Uterus (tissue), 4 donors: ENCODE results near the gene PLA2G4E. TPM values are rescaled to one million over a fixed set of nuclear protein-coding genes. Genes with fewer than 3 reads are reported as not detected.

Experiments
- DNase-seq, 2 donors: peaks; one replicate each; pipeline ENCODE4 v3.0.0-alpha.2; 2019 to 2020
- H3K27ac ChIP-seq, 2 donors: fragments of 200-600 bp; sonication (generic); 1 replicate in 1 of 2; 2 replicates in 1 of 2; pipeline ENCODE4 v1.5.1; 2016 to 2018
- H3K27me3 ChIP-seq, 2 donors: fragments of 200-600 bp; sonication (generic); one replicate each; pipeline ENCODE4 v1.5.1; 2018 to 2019; ENCODE audit warnings: control low read depth in 1 of 2
- H3K36me3 ChIP-seq, 2 donors: fragments of 200-600 bp; sonication (generic); one replicate each; pipeline ENCODE4 v1.5.1; 2019; ENCODE audit warnings: control low read depth in 1 of 2
- H3K4me1 ChIP-seq, 2 donors: fragments of 200-600 bp; sonication (generic); one replicate each; pipeline ENCODE4 v1.5.1; 2018 to 2019; ENCODE audit warnings: control low read depth in 1 of 2
- H3K4me3 ChIP-seq, 2 donors: fragments of 200-600 bp; sonication (generic); 1 replicate in 1 of 2; 2 replicates in 1 of 2; pipeline ENCODE4 v1.5.1; 2018 to 2019; ENCODE audit warnings: mild to moderate bottlenecking in 1 of 2
- H3K9me3 ChIP-seq, 2 donors: fragments of 200-600 bp; sonication (generic); one replicate each; pipeline ENCODE4 v1.5.1; 2019; ENCODE audit warnings: control low read depth in 1 of 2
- POLR2A ChIP-seq, 2 donors: fragments of 450-650 bp; IDR thresholded peaks; one replicate each; pipeline ENCODE4 v1.6.1; 2016; ENCODE audit warnings: antibody characterized with exemption in 2 of 2, mild to moderate bottlenecking in 1 of 2, moderate library complexity in 1 of 2
- intact Hi-C: fragments of 100-400 bp; cut with DNase I; formaldehyde crosslinking; loops from one replicate; pipeline ENCODE4 v1.15.1; 2023; ENCODE audit warnings: low total_unique reads
- total RNA-seq, 4 donors: library from RNA; depleted of rRNA in 3 of 4; stranded (reverse); fragments of >200 nt in 3 of 4; gene quantifications; one replicate each; pipeline versions ENCODE4 v1.1.0 to v1.2.4, GENCODE V29; 2014 to 2023
- TF ChIP-seq, protein P1 (sequence below), 4 experiments: fragments of 200-600 bp in 2 of 4; fragments of 450-650 bp in 2 of 4; sonication (generic) in 2 of 4; IDR thresholded peaks; one replicate each; pipeline ENCODE4 v1.5.1; 2016 to 2019; ENCODE audit warnings: antibody characterized with exemption in 4 of 4, mild to moderate bottlenecking in 2 of 4, moderate library complexity in 1 of 4
- donor health status: DM: yes; HTN: yes; CAD: no.

PLA2G4E gene
- total RNA-seq, 4 donors from 2014 or later: not detected

DNA sequence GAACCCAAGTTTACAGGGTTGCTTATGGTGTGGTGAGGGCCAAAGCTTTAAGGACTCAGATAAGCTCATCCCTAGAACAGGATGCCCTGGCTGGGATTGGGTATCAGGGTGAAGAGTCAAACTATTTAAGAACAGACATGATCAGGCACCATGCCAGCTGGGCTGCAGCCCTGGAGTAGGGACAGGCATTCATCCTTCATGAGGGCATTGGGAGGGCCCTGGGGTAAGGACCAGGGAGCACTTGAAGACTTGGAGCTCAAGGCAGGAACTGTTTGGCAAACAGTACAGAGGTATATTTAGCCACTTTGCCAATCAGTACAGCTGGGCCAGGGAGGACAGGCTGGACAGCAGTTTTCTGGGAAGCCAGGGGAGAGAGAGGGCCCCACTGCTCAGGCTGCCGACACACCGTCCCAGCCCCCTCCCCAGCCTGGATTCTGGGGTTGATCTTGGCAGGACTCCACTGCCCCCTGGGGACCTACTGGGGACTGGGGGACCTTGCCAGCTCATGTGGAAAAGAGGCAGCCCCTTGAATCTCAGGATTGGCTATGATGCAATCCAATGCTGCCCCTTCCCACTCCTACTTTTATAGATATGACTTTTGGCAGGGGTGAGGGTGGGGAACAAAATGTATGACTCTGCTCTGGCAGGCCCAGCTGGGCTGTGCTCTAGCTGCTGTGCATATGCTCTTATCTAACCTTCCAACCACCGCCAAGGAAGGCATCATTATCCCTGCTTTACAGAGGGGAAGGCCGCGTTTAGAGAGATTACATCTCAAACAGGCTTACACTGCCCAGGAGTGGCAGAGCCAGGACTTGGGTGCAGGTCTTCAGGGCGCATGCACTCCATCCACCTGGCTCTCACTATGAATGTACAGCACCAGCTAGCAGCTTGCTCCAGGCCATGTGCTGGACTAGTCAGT lies 2.3 kb downstream of the PLA2G4E start:
- Histone ChIP-seq H3K27ac (no peak overlapping the region), H3K4me3 (no peak overlapping the region), H3K27me3 (no peaks in the 10 kb centered on the region), H3K4me1 (no peaks in the 10 kb centered on the region), H3K36me3 (no peaks in the 10 kb centered on the region), H3K9me3 (no peaks in the 10 kb centered on the region)
- TF ChIP-seq, protein P1, sequence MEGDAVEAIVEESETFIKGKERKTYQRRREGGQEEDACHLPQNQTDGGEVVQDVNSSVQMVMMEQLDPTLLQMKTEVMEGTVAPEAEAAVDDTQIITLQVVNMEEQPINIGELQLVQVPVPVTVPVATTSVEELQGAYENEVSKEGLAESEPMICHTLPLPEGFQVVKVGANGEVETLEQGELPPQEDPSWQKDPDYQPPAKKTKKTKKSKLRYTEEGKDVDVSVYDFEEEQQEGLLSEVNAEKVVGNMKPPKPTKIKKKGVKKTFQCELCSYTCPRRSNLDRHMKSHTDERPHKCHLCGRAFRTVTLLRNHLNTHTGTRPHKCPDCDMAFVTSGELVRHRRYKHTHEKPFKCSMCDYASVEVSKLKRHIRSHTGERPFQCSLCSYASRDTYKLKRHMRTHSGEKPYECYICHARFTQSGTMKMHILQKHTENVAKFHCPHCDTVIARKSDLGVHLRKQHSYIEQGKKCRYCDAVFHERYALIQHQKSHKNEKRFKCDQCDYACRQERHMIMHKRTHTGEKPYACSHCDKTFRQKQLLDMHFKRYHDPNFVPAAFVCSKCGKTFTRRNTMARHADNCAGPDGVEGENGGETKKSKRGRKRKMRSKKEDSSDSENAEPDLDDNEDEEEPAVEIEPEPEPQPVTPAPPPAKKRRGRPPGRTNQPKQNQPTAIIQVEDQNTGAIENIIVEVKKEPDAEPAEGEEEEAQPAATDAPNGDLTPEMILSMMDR (IDR thresholded peaks at IDR 0.05): no peak
- no peak for TF ChIP-seq POLR2A (IDR thresholded peaks at IDR 0.05)
- no peak for DNase-seq
- intact Hi-C loops: no loop called here

DNA sequence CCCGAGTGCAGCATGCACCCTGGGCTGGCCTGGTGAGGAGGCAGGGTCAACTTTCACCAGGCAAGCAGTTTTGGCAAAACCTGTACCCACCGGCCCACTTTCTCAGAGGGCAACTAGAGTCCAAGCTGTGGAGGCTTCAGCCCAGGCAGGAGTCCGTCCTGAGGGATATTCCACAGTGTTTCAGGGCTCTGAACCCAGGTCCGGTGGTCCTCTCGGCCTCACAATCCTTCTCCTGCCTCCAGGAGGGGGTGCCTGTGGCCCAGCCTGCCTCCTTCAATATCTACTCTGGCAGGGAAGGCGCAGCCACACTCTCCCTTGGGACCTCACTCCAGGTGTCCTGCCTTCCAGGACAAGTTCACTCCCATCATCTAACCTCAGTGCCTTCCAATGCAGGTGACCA lies 3.9 kb downstream of the PLA2G4E start:
- intact Hi-C loops: no loop called here
- no peaks in the 10 kb centered on the region for H3K36me3 ChIP-seq
- no peak overlapping the region for H3K27ac ChIP-seq
- H3K9me3 ChIP-seq: no peaks in the 10 kb centered on the region
- H3K27me3 ChIP-seq: no peaks in the 10 kb centered on the region
- no peak for DNase-seq
- no peak for TF ChIP-seq POLR2A (IDR thresholded peaks at IDR 0.05)
- TF ChIP-seq, protein P1 (IDR thresholded peaks at IDR 0.05): no peak
- H3K4me3 ChIP-seq: no peak overlapping the region
- no peaks in the 10 kb centered on the region for H3K4me1 ChIP-seq

DNA sequence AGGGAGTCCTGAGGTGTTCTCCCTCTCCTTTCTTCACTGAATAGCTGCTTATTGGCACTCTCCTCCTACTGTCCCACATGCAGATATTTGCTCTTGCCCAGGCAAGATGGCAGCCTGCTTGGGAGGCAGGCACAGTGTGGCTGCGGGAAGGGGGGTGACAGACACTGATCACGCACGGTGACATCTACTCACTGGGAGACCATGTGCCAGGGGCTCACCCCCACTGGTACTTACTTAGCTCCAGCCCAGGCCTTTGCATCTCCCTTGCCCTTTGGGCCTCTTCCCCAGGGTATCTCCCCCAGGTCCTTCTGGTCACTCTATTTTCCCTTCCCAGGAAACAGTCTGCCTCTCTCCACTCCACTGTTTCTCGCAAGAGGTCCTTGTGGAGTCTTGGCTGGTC lies 6.4 kb downstream of the PLA2G4E start:
- intact Hi-C loops: no loop called here

DNA sequence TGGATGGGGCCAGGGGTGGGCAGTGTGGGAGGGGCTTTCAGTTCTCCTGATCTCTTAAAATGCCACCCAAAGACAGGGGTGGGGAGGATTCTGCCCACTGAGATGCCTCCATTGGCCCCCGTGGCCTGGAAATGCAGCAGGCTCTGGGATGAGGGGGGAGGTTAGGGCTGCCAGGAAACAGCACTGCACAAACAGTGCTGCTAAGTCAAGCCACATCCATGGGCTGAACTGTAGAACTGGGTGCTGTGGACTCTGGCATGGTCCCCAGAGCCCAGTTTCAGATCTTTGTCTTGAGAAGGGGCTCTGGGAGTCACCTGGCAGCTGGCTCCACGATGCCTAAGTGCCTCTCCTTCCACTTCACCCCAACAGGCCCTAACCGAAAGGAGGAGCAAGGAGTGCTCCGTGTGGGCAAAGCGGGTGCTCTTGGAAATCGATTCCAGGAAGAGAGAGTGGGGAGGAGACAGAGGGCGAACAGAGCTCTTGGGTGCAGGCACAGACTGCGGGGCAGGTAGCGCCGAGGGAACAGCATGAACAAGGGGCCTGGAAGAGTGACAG lies 7.8 kb downstream of the PLA2G4E start:
- TF ChIP-seq, protein P1 (IDR thresholded peaks at IDR 0.05): no peak
- TF ChIP-seq POLR2A (IDR thresholded peaks at IDR 0.05): no peak
- H3K4me1 ChIP-seq: no peaks in the 10 kb centered on the region
- no peaks in the 10 kb centered on the region for H3K36me3 ChIP-seq
- H3K27me3 ChIP-seq: no peaks in the 10 kb centered on the region
- no peak overlapping the region for H3K4me3 ChIP-seq
- no peak overlapping the region for H3K27ac ChIP-seq
- H3K9me3 ChIP-seq: no peaks in the 10 kb centered on the region
- intact Hi-C loops: no loop called here
- DNase-seq: no peak

More for the DNA sequence above, 6.4 kb downstream of the PLA2G4E start:
- Histone ChIP-seq H3K9me3 (no peaks in the 10 kb centered on the region), H3K27me3 (no peaks in the 10 kb centered on the region), H3K27ac (no peak overlapping the region), H3K4me1 (no peaks in the 10 kb centered on the region), H3K4me3 (no peak overlapping the region), H3K36me3 (no peaks in the 10 kb centered on the region)
- no peak for DNase-seq
- TF ChIP-seq, protein P1 (IDR thresholded peaks at IDR 0.05): no peak
- no peak for TF ChIP-seq POLR2A (IDR thresholded peaks at IDR 0.05)

DNA sequence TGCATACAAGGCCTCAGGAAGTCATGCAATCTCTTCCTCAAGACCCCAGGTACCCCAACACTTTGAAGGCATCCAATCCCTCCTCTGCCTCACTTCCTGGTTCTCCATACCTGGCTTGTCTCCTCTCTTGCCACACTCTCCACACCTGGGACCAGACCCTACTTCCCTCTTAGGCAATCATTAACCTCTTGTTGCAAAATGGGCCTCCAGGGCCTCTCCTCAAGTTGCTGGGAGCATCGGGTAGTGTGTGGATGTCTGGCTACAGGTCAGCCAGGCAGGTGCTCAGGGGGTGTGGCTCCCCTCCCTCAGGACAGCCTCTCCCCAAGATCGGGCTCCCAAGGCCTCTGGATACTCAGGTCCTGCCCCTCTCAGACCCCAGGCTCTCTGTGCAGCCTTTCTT lies 8.6 kb downstream of the PLA2G4E start:
- Histone ChIP-seq H3K27ac (no peak overlapping the region), H3K36me3 (no peaks in the 10 kb centered on the region), H3K4me1 (no peaks in the 10 kb centered on the region), H3K27me3 (no peaks in the 10 kb centered on the region), H3K9me3 (no peaks in the 10 kb centered on the region), H3K4me3 (no peak overlapping the region)
- DNase-seq: no peak
- no peak for TF ChIP-seq POLR2A (IDR thresholded peaks at IDR 0.05)
- TF ChIP-seq, protein P1 (IDR thresholded peaks at IDR 0.05): no peak
- intact Hi-C loops: no loop called here
